Measurements from ENCODE around the gene ADAM12.

The ADAM12 gene

DNA sequence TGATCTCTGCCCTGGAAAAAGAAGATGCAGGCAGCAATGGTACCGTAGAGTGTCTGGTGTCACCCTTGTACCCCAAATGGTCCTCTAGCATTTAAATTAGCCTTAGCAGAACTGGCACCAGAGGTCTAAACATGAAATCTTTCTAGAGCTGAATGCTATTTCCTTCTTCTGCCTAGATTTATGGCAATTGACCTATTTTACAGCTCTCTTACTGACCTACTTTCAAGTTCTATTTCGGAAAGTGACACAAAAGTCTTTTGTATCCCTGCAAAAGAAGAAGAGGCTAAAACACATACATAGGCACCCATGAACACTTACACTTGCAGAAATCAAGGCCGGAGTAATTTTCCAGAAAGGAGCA, 10.1 kb upstream of the ADAM12 start:
- Histone ChIP-seq H3K4me3 (ENCODE audit: low read length) (no peak overlapping the region), H3K27ac (ENCODE audit: low read depth, low read length) (no peak overlapping the region)

DNA sequence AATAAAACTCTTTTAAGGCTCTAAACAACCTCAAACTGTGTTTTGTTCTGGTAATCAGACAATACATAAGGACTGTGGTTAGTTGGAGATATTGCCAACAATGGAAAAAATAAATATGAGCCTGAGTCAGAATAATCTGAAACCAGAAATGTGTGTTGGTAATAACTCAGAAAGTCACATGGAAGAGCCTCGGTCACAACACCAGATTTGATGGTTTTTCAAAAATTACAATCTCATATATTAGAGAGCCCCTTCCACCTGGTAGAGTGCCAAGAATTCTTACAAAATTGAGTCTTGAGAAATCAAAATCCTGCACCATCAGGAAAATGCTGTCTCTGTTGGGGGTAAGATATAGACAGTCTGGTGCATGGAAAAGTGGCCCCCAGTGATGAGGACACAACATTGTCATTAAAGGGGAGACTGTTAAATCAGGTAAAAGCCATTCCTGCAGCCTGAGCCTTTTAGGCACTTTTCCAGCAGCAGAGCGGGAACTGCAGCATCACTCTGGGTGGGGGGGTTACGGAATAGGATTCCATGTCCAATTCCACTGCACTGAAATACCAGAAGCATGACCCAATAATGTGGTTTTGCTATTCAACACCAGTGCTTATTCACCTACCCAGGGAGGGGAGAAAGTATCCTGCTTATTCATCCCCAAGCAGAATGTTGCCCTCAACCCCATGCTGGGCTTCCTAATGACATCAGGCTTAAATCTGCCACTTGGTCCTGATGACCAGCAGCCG, 9.5 kb upstream of the ADAM12 start:
- Histone ChIP-seq H3K4me2 (ENCODE audit: low read length) (no peak overlapping the region), H3K4me3 (ENCODE audit: low read length) (no peak overlapping the region), H3K36me3 (ENCODE audit: control insufficient read depth, low read length) (no peaks in the 10 kb centered on the region), H3K79me2 (ENCODE audit: control insufficient read depth, low read length) (no peaks in the 10 kb centered on the region), H3K27ac (ENCODE audit: low read depth, low read length) (no peak overlapping the region), H3K27me3 (ENCODE audit: control insufficient read depth, low read length) (no peaks in the 10 kb centered on the region), H3K9me3 (ENCODE audit: control insufficient read depth, insufficient read depth, low read length) (no peaks in the 10 kb centered on the region; the same call in 1 of the 2 replicates), H3K9me2 (replicated peaks; ENCODE audit: control insufficient read depth, low read length) (no peaks in the 10 kb centered on the region), H4K20me1 (ENCODE audit: control insufficient read depth, insufficient read depth, low read depth, low read length) (no peaks in the 10 kb centered on the region), H3F3A (ENCODE audit: control insufficient read depth, insufficient read depth) (no peaks in the 10 kb centered on the region), H3K4me1 (ENCODE audit: control insufficient read depth, low read length) (no peaks in the 10 kb centered on the region)
- TF ChIP-seq, protein P1, sequence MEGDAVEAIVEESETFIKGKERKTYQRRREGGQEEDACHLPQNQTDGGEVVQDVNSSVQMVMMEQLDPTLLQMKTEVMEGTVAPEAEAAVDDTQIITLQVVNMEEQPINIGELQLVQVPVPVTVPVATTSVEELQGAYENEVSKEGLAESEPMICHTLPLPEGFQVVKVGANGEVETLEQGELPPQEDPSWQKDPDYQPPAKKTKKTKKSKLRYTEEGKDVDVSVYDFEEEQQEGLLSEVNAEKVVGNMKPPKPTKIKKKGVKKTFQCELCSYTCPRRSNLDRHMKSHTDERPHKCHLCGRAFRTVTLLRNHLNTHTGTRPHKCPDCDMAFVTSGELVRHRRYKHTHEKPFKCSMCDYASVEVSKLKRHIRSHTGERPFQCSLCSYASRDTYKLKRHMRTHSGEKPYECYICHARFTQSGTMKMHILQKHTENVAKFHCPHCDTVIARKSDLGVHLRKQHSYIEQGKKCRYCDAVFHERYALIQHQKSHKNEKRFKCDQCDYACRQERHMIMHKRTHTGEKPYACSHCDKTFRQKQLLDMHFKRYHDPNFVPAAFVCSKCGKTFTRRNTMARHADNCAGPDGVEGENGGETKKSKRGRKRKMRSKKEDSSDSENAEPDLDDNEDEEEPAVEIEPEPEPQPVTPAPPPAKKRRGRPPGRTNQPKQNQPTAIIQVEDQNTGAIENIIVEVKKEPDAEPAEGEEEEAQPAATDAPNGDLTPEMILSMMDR (IDR thresholded peaks at IDR 0.05; ENCODE audit: low read depth, low read length, poor library complexity, severe bottlenecking) = no peak

More for the DNA sequence above, 10.1 kb upstream of the ADAM12 start:
- Histone ChIP-seq H3K36me3 (ENCODE audit: control insufficient read depth, low read length) (no peaks in the 10 kb centered on the region), H3F3A (ENCODE audit: control insufficient read depth, insufficient read depth) (no peaks in the 10 kb centered on the region), H3K27me3 (ENCODE audit: control insufficient read depth, low read length) (no peaks in the 10 kb centered on the region), H3K79me2 (ENCODE audit: control insufficient read depth, low read length) (no peaks in the 10 kb centered on the region), H3K4me2 (ENCODE audit: low read length) (no peak overlapping the region), H3K9me2 (replicated peaks; ENCODE audit: control insufficient read depth, low read length) (no peaks in the 10 kb centered on the region), H3K4me1 (ENCODE audit: control insufficient read depth, low read length) (no peaks in the 10 kb centered on the region), H4K20me1 (ENCODE audit: control insufficient read depth, insufficient read depth, low read depth, low read length) (no peaks in the 10 kb centered on the region), H3K9me3 (ENCODE audit: control insufficient read depth, insufficient read depth, low read length) (no peaks in the 10 kb centered on the region; the same call in 1 of the 2 replicates)
- TF ChIP-seq EZH2phosphoT487 (IDR thresholded peaks at IDR 0.05; ENCODE audit: borderline replicate concordance, low read length) = no peak
- TF ChIP-seq, protein P1 (IDR thresholded peaks at IDR 0.05; ENCODE audit: low read depth, low read length, poor library complexity, severe bottlenecking) = no peak

DNA sequence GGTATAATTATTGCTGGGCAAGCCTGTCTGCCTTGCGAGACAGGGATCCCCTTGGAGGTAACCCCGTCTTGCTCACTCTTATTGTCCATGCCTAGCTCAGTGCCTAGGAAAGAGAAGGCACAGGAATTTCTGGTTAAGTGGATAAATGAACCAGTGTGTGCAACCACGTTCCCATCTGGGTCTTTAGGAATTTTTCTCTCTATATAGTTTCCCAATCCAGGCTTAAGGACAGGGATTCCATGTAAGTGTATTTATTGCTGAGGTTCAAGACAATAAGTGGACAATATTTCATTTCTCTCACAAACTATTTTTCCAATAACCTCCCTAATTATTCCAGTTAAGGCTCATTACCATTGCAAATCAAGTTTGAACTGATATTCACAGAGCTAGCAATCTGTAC, 8.9 kb upstream of the ADAM12 start:
- no peaks in the 10 kb centered on the region for H3K79me2 ChIP-seq (ENCODE audit: control insufficient read depth, low read length)
- no peak overlapping the region for H3K4me3 ChIP-seq (ENCODE audit: low read length)
- H3K9me3 ChIP-seq (ENCODE audit: control insufficient read depth, insufficient read depth, low read length) = no peaks in the 10 kb centered on the region; the same call in 1 of the 2 replicates
- no peaks in the 10 kb centered on the region for H3K4me1 ChIP-seq (ENCODE audit: control insufficient read depth, low read length)
- no peak overlapping the region for H3K4me2 ChIP-seq (ENCODE audit: low read length)
- no peak overlapping the region for H3K27ac ChIP-seq (ENCODE audit: low read depth, low read length)
- H3K27me3 ChIP-seq (ENCODE audit: control insufficient read depth, low read length) = no peaks in the 10 kb centered on the region
- TF ChIP-seq, protein P1 (IDR thresholded peaks at IDR 0.05; ENCODE audit: low read depth, low read length, poor library complexity, severe bottlenecking) = no peak
- no peak for TF ChIP-seq EZH2phosphoT487 (IDR thresholded peaks at IDR 0.05; ENCODE audit: borderline replicate concordance, low read length)
- H3K36me3 ChIP-seq (ENCODE audit: control insufficient read depth, low read length) = no peaks in the 10 kb centered on the region
- no peaks in the 10 kb centered on the region for H4K20me1 ChIP-seq (ENCODE audit: control insufficient read depth, insufficient read depth, low read depth, low read length)
- no peaks in the 10 kb centered on the region for H3F3A ChIP-seq (ENCODE audit: control insufficient read depth, insufficient read depth)
- H3K9me2 ChIP-seq (replicated peaks; ENCODE audit: control insufficient read depth, low read length) = no peaks in the 10 kb centered on the region

All from DOHH2 (cell line).